HG02938 (cell line): ENCODE data around the gene TRIM40.
"Not testable (repeated sequence)": the region's sequence is repeated elsewhere in the genome, so short reads cannot be mapped to it uniquely, and the experiment has no call there.

Source experiments
- ATAC-seq: cut with Tn5 transposase; IDR thresholded peaks from one replicate; pipeline ENCODE4 v1.9.1; 2021; ENCODE audit warnings: mild to moderate bottlenecking, moderate library complexity; ENCODE audit not compliant: unreplicated experiment

The TRIM40 gene

DNA sequence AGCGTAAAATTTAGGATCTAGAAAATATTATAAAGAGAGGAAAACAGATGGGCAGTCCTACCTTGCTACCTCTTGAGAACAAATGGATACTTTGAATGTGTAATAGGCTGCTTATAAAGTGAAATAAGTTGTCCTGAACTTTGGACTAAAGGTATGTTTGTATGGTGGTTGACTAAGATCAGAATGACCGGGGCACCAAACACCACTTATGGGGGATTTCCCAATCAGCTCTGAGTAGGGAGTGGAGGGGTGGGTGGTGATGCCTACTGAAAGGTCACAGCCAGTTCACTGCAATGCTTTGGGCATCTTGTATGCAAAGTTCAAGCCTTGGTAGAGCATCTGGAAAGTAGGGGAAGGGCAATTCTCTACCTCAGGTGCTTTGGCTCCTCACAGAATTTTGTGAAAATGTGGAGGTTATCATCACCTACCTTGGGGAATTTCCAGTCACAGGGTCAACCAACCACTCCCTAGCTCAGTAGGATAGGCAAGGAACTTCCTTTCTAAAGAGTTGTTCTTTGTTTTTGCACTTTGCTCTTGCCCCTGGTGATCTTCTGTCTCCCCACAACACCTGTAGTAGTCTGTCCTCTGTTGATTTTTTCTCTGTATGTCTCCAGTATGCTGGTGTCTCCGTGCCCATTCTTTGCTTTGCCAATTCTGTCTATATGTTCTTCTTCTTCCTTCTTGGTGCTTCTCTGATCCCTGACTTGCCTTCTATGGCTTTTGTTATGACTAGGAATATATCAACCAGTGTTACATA, 22.8 kb upstream of the TRIM40 start, which contains the start of gene TRIM31:
TSS of gene TRIM31 (minus strand) at position 88 of the 757 bp plus-strand sequence. CDS start 285 bp downstream, outside the sequence.
- no peak for ATAC-seq

DNA sequence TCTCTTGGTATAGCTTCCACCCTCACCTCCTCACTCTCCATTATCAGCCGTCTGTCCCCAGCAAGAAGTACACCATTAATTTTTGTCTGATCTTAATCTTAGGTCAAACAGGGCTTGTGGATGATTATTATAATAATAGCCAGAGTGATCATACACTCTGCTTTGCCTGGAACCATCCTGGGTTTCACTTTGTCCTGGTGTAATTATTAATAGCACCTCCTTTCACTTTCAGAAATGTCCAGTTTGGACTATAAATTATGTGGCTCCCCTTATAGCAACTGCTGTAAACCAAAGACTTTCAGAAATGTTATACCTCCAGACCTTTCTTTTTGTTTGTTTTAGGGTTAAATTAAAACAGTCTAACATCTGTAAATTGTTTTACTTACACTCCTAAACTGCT, 22.1 kb upstream of the TRIM40 start:
- no peak for ATAC-seq

DNA sequence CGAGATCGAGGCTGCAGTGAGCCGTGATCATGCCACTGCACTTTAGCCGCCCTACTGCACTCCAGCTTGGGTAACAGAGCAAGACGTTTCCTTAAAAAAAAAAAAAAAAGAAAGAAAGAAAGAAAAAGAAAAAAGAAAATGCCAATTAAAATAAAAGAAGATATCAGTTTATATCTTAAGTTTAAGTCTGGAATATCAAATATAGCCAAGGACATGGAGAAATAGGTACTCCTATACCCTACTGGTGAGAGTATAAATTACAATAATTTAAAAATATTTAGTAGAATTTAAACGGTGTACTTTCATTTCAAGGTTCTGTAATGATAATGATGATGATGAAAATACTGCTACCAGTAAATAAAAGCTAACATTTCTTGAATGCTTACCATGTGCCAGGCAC, 19.2 kb upstream of the TRIM40 start:
- ATAC-seq = no peak

DNA sequence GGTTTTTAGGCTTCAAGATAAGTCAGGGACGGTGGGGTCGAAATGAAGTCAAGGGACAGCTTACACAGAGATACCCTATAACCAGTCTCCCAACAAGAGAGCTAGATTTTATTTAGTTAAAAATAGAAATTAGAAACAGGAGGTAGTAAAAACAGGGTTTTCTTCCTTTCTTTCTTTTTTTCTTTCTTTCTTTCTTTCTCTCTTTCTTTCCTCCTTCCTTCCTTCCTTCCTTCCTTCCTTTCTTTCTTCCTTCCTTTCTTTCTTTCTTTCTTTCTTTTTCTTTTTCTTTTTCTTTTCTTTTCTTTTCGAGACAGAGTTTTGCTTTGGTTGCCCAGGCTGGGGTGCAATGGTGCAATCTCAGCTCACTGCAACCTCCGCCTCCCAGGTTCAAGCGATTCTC, 17.2 kb upstream of the TRIM40 start:
- not testable (repeated sequence) for ATAC-seq

DNA sequence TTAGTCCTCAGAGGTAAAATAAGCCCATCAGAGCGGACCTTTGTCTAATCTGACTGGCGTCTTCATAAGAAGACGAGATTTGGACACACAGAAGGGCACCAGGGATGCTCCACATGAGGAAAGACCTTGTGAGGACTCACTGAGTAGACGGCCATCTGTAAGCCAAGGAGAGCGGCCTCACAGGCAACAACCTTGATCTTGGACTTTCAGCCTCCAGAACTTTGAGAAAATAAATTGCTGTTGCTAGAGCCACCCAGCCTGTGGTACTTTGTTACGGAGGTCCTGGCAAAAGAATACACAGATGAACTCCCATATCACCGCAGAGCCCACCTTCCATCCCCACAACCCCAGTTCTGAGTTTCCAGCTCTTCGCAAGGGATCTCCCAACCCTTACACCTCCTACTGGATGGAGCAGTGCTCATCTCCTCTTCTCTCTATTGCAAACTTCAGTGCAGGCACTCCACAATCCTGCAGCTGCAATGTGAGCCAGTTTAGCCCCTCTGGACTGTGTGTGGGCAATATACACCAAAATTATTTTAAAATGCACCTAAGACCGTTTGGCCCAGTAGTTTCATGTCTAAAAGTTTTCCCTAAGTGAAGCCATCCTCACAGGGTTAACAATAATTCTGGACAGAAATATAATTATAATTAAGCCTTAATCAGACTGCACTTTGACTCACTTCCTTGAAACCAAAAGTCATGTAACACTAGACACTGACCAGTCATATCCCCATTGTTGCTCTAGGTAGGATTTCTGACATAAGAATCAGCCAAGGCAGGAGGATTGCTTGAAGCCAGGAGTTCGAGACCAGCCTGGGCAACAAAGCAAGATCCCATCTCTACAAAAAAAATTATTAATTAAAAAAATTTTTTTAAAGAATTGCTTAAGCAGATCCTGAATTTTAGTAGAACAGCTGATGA, 14.2 kb upstream of the TRIM40 start:
- ATAC-seq = no peak

DNA sequence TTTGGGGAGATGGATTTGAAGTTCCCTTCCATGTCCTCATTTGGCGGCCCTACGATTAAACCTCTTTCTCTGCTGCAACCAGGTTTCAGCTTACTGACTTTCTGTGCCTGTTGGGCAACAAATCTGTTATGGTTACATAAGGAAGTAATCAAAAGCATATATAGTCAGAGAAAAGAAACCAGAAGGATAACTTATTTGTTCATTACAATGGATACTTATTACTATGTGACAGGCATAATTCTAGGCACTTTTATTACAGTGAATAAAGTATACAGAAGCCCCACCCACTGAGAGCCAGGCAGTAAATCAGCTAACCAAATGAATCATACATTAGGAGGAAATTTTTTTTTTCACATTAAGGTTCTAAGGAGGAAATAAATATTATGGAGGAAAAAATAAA, 13.4 kb upstream of the TRIM40 start:
- no peak for ATAC-seq

DNA sequence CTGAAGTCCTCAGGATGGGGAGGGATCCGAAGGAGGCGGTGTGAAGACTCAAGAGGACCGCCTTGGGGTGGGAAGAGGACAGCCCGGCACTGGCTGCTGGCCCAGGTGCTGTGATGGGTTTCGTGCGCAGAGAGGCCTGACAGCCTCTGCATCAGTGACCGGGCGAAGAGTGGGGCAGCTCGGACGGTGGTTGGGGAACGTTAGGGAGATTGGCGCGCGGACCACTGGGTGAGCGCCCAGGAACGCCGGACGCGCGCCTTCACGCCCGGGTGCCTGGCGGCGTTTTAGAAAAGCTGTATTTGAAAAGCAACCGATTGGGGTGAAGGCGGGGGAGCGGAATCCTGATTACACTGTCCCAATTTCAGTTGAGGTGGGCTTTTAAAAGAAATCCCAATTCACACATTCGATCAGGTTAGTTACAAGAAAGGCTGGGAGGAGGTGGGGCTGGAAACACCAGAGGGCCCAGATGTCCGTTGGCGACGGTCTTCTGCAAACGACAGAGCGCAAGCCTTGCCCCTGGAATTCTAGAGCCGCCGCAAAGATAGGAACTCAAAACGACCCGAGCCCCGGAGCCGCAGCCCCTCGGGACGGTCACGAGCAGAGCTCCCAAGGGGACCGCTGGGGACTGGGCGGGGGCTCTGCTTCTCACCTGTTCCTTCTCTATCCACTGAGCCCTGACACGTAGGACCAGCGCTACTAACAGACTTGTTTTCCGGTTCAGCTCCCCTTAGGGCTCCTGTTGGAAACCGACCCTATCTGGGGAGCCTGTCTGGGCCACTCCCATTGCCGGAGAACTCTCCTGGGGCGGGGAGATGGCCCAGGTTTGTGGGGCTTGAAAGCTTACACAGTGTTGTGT, 8.5 kb upstream of the TRIM40 start:
- ATAC-seq = no peak

DNA sequence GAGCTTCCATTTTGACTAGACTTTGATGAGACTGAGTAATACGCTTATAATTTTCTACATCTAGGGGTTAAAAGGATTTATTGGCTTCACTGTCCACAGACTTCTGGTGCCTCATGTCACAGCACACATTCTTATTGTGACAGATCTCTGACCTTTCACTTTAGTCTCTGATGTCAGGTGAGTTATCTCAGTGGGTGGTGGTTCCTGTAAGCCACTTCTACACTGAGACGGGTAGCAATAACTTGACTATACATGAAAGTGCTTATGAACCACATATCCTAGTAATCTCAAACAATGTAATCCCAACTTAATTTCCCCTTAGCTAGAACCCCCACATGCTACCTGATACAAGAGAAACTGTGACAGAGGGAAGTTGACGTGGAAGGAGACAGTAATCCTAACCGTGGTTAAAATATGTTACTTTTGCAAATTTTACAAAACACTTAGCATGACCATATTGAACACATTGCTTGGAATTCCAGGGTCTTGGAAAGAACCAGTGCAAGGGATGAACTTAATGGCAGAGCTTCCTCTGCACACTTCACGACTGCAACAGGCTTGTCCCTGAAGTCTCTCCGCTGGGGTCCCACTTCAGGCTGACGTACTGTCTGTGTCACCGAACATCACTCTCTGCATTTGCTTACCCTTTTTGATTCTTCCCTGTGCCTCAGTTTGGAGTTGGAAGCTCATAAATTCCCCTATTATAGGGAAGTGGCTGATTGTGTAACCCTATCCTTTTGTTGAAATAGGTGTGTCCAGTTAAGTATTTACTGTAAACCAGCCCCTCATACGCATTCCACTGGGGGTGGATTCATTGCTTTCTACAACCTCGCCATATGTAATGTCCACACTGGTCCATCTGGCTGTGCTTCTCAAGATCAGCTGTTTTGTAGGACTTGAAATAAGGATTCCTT, 6.4 kb upstream of the TRIM40 start:
- no peak for ATAC-seq

DNA sequence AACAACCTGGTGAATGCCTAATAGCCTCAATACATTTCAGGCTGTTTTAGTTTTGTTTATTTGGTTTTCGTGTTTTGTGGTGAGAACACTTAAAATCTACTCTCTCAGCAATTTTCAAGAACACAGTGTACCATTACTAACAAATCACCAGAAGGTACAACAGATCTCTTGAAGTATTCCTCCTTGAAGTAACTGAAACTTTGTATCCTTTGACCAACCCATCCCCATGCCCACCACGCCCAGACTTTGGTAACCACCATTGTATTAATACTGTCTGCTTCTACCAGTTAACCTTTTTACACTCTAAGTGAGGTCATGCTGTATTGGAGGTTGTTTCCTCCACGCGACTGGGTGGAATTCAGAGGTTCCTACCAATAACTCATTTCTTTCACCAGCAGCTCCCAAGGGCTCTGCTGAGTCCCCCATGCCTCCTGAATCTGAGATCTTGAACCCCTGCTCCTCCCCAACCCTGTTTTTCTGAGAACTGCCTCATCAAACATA, 5.7 kb upstream of the TRIM40 start:
- no peak for ATAC-seq

DNA sequence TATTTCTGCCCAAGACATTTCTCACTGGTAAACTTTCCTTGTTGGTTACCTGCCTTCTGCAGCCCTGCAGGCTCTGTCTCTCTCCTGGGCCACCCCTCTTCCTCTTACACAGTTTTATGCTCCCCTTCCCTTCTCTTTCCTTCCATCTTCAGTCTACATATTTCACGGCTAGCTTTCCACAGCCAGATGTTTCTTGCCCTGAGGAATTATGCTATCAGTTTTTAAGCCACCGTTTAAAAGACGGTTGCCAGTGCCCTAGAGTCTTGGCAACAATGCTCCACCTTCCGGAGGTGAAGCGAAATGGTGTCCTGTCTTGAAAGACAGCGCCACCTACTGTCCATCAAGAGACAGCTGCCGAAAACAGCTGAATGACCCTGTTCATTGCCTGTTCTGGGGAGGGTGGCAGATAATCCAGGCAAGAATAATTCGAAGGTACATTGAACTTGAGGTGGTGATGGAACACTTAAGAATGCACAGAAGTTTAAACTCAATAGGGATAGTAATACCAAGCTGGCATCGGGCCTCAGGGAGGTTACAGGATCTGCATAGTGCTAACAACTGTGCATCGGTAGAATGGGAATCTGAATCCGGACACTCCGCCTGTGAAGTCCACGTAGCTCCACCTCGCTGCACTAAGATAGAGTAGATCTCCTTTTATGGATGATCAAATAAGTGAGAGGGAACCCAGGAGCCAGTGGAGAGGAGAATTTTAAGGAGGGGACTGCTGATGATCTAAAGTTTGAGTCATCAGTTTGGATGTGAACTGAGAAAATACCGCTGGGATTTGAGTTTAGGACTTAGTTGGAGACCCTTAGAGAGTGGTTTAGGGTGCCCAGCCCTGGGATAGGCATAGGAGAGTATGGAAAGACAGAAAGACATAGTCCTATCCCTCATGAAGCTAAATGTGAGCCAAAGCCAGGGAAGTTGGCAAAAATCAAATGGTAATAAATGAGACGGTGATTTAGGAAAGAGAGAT, 4.8 kb upstream of the TRIM40 start:
- peak; percentile 65 for ATAC-seq

DNA sequence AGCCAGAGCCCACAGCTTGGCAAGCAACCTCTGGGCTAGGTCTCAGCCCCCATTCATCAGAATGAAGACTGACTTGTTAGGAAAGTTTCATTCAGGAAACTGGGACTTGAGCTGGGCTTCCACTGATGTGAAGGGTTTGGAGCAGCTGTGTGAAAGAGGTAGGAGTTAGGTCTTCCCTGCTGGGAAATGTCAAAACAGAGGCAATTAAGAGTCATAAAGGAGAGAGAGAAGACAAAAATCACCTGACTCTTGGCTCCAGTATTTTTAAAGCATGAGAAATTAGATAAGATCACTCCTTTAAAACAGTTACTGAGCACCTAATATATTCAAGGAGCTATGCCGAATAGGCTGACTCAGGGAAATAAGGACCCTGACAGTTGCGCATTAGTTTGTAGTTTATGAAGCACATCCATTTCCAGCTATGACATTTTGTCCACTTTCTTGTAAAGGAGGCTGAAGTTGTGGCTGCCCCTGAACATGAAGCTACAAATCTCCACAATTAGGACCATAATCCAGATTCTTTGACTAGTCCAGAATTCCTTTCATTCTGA, 3.9 kb upstream of the TRIM40 start:
- ATAC-seq = no peak

DNA sequence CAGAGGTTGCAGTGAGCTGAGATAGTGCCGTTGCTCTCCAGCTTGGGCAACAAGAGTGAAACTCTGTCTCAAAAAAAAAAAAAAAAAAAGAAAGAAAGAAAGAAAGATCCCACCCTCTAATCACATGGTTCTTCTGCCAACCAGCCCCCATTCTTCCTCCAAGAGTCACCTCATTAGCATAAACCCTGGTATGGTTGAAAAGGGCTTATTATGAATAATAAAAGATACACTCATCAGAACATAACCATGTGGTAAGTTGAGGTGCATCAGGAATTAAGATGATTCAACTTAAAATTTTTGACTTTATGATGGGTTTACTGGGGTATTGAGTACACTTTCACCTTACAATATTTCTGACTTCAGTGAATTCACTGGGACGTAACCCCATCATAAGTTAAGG, 793 bp upstream of the TRIM40 start:
- no peak for ATAC-seq

DNA sequence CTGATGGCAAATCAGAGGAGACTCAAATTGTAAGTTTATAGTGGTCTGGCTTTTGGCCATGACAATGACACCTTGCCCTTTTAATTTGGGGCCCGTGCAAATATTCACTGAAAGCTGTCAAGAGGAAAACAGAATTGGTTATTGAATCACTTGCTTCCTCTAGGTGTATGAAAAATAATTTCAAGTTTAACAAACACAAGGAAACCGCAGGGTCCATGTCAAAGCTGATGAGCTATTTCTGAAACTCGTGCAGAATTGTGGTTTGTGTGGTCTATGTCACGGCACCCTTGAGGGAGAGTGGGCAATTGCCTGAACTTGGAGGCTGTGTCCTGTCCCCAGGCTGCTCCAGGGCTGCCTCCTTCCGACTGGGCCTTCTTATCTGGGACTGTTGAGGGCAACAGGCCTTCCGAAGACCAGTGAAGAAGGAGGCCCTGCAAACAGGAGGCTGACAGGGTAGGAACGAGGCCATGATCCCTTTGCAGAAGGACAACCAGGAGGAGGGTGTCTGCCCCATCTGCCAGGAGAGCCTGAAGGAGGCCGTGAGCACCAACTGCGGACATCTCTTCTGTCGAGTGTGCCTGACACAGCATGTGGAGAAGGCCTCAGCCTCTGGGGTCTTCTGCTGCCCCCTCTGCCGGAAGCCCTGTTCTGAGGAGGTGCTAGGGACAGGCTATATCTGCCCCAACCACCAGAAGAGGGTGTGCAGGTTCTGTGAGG, 788 bp downstream of the TRIM40 start:
- no peak for ATAC-seq

DNA sequence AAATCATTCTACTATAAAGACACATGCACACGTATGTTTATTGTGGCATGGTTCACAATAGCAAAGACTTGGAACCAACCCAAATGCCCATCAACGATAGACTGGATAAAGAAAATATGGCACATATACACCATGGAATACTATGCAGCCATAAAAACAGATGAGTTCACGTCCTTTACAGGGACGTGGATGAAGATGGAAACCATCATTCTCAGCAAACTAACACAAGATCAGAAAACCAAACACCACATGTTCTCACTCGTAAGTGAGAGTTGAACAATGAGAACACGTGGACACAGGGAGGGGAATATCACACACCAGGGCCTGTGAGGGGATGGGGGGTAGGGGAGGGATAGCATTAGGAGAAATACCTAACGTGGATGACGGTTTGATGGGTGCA, 4.3 kb downstream of the TRIM40 start:
- ATAC-seq = not testable (repeated sequence)

DNA sequence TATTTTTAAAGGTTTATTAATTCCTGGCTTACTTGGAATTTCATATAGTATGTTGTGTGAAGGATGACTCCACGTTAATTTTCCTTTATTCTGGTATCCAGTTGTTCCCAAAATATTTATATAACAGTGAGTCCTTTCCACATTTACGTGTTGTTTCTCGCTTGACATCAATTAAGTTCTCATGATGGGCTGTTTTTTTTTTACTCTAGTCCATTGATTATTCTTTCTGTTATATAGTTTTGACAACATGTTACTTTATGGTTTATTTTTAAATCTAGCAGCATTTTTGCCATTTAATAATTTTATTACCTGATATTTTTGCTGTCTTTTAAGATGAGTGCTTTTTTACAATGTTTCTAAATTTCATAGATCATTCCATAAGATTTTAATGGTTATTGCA, 6.7 kb downstream of the TRIM40 start:
- ATAC-seq = no peak

DNA sequence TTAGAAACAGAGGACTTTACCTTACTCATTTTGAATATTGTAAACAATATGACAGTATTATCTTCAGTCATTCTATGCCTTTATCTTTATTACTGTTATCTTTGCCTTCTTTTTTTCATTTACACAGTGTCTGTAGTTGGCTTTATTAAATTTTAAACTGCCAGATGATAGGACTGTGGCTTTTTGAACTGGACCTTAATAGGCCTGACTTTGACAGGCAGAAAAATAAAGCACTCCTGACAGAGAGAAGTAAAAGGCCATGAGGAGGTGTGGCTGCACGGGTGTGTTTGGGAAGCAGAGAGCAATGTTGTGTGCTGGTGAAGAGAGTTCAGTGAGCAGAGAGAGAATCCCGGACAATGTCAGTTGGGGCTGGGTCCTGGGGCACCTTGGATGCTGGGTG, 7.8 kb downstream of the TRIM40 start:
- ATAC-seq = no peak

DNA sequence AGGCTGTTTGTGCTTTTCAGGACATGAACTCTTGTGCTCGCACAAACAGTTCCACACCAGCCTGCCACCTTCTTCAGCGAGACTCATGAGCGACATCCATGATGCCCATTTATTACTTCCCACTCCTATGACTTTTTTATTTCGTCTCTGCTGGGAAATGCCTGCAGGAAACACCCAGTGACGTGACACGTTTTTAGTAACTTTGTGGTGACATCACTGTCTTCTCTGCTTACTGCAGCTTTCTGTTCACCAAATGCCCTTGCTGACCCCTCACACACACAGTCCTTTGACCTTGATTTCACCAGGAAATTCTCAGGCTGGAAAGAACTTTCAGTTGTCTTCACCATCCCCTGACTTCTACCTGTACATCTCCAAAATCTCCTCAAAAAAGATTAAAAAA, 8.9 kb downstream of the TRIM40 start:
- ATAC-seq = no peak

DNA sequence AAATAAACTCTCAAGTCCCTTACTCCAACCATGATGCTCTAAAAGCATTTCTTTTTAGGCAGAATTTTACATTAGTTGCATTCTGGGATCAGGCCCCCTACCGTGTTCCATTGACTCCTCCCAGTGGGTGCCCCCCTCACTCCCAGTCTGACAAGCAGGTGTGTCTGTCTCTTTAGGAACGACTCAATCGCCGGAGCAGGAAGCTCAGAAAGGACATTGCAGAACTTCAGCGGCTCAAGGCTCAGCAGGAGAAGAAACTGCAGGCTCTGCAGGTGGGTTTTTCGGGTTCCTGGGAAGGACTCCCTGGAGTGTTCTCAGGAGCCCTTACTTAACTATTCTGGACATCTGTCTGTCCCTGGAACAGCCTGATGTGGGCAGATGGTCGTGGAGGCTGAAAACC, 9.9 kb downstream of the TRIM40 start:
- no peak for ATAC-seq
